ENCODE data around the gene PDGFRB. TPM values are rescaled to one million over a fixed set of nuclear protein-coding genes. Genes with fewer than 3 reads are reported as not detected.

Gene PDGFRB
- total RNA-seq, 1 donor from 2014 or later = 173 TPM

DNA sequence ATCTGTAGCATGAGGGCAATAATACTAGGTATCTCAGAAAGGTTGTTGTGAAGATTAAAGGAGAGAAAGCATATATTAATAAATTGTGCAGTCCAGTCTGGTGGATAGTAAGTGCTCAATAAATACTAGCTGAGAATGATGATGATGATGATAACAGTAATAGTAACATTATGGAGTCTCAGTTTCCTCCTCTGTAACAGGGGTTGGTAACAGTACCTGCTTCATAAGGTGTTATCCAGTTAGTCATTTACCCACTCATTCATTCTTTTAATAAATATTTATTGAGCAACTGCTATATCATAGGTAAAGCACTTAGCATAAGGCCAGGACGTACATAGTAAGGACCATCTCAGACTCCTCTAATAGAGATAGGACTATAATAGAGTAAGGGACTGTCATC is 41.8 kb upstream of the PDGFRB start:
- H3K9me3 ChIP-seq = no peaks in the 10 kb centered on the region
- H3K4me3 ChIP-seq = no peak overlapping the region
- no peak for DNase-seq (ENCODE audit: extremely low spot score in 2 of 2)

DNA sequence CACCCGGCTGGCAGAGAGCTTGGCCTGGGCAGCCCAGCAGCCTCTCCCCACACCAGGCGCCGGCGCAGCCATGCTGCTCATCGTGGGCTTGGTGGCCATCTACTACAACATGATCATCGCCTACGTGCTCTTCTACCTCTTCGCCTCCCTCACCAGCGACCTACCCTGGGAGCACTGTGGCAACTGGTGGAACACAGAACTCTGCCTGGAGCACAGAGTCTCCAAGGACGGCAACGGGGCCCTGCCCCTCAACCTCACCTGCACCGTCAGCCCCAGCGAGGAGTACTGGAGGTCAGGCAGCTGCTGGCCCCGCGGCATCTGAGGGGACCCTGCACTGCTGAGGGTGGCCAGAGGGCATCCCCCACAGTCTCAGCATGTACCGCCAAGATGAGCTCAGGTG is 41.3 kb upstream of the PDGFRB start:
- H3K4me1 ChIP-seq = no peaks in the 10 kb centered on the region
- intact Hi-C loops (cut with DNase I) = no loop called here
- no peaks in the 10 kb centered on the region for H3K9me3 ChIP-seq
- no peaks in the 10 kb centered on the region for H3K27me3 ChIP-seq
- no peak overlapping the region for H3K27ac ChIP-seq
- no peak for DNase-seq (ENCODE audit: extremely low spot score in 2 of 2)
- H3K4me3 ChIP-seq = no peak overlapping the region
- TF ChIP-seq POLR2A (IDR thresholded peaks at IDR 0.05) = no peak
- TF ChIP-seq, protein P1, sequence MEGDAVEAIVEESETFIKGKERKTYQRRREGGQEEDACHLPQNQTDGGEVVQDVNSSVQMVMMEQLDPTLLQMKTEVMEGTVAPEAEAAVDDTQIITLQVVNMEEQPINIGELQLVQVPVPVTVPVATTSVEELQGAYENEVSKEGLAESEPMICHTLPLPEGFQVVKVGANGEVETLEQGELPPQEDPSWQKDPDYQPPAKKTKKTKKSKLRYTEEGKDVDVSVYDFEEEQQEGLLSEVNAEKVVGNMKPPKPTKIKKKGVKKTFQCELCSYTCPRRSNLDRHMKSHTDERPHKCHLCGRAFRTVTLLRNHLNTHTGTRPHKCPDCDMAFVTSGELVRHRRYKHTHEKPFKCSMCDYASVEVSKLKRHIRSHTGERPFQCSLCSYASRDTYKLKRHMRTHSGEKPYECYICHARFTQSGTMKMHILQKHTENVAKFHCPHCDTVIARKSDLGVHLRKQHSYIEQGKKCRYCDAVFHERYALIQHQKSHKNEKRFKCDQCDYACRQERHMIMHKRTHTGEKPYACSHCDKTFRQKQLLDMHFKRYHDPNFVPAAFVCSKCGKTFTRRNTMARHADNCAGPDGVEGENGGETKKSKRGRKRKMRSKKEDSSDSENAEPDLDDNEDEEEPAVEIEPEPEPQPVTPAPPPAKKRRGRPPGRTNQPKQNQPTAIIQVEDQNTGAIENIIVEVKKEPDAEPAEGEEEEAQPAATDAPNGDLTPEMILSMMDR (IDR thresholded peaks at IDR 0.05) = no peak
- no peak for TF ChIP-seq POLR2AphosphoS5 (IDR thresholded peaks at IDR 0.05; ENCODE audit: insufficient read depth in 1 of 2, low read depth in 1 of 2)
- no peaks in the 10 kb centered on the region for H3K36me3 ChIP-seq

More for the DNA sequence above, 41.8 kb upstream of the PDGFRB start:
- Histone ChIP-seq H3K27me3 (no peaks in the 10 kb centered on the region), H3K27ac (no peak overlapping the region), H3K4me1 (no peaks in the 10 kb centered on the region), H3K36me3 (no peaks in the 10 kb centered on the region)
- intact Hi-C loops (cut with DNase I) = no loop called here
- TF ChIP-seq POLR2A (IDR thresholded peaks at IDR 0.05) (no peak), POLR2AphosphoS5 (IDR thresholded peaks at IDR 0.05; ENCODE audit: insufficient read depth in 1 of 2, low read depth in 1 of 2) (no peak)
- TF ChIP-seq, protein P1 (IDR thresholded peaks at IDR 0.05) = no peak

DNA sequence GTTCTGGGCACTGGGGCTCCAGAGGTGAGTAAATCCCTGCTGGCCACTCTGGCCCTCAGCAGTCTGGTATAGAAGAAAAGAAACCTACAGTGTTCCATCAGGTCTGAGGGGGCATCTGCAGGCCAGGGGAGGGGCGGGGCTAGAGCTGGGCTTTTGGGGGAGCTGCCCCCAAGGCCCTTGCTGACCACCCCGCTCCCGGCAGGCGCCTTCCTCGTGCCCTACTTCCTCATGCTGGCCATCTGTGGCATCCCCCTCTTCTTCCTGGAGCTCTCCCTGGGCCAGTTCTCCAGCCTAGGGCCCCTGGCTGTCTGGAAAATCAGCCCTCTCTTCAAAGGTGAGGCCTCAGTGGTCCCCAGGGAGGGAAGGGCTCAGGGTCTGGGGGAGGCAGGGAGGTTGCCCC is 40.9 kb upstream of the PDGFRB start:
- TF ChIP-seq POLR2A (IDR thresholded peaks at IDR 0.05) (no peak), POLR2AphosphoS5 (IDR thresholded peaks at IDR 0.05; ENCODE audit: insufficient read depth in 1 of 2, low read depth in 1 of 2) (no peak)
- TF ChIP-seq, protein P1 (IDR thresholded peaks at IDR 0.05) = no peak
- no peaks in the 10 kb centered on the region for H3K9me3 ChIP-seq
- H3K27ac ChIP-seq = no peak overlapping the region
- no peaks in the 10 kb centered on the region for H3K36me3 ChIP-seq
- no peak for DNase-seq (ENCODE audit: extremely low spot score in 2 of 2)
- H3K4me3 ChIP-seq = no peak overlapping the region
- intact Hi-C loops (cut with DNase I) = no loop called here
- H3K27me3 ChIP-seq = no peaks in the 10 kb centered on the region
- no peaks in the 10 kb centered on the region for H3K4me1 ChIP-seq

DNA sequence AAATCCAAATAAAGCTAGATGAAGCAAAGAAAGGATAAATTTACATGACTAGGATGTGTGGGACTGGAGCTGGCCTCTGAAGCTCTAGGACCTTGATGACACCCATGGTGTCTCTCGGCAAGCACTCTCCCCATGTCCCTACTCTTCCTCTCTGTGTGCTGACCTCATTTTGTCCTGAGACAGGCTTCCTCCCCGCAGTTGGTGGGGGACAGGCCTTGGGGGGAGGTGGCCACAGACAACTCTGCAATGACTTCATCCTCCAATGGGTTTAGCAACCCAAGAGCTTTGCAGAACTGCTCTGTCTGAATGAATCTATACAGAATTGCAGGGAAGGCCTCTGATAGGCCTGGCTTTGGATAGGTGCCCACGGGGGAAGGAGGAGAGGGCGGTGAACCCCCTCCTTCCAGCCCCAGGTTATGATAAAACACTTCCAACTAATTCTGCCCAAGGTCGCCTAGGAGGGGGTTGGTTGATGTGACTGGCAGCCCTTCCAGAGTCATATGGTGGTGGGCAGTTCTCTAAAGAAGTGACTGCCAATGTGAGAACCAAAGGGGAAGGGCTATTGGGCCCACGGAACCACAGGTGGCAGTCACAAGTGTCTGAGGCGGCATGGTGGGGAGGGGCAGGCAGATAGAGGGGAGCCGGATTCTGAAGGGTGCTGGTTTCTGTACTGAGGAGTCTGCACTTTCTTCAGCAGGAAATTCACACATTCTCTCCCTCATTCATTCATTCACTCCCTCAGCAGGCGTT is 40.3 kb upstream of the PDGFRB start:
- intact Hi-C loops (cut with DNase I) = no loop called here
- Histone ChIP-seq H3K4me3 (no peak overlapping the region), H3K27ac (no peak overlapping the region), H3K36me3 (no peaks in the 10 kb centered on the region), H3K27me3 (no peaks in the 10 kb centered on the region), H3K4me1 (no peaks in the 10 kb centered on the region), H3K9me3 (no peaks in the 10 kb centered on the region)
- TF ChIP-seq, protein P1 (IDR thresholded peaks at IDR 0.05) = no peak
- TF ChIP-seq POLR2AphosphoS5 (IDR thresholded peaks at IDR 0.05; ENCODE audit: insufficient read depth in 1 of 2, low read depth in 1 of 2) = no peak
- TF ChIP-seq POLR2A (IDR thresholded peaks at IDR 0.05) = no peak
- no peak for DNase-seq (ENCODE audit: extremely low spot score in 2 of 2)

DNA sequence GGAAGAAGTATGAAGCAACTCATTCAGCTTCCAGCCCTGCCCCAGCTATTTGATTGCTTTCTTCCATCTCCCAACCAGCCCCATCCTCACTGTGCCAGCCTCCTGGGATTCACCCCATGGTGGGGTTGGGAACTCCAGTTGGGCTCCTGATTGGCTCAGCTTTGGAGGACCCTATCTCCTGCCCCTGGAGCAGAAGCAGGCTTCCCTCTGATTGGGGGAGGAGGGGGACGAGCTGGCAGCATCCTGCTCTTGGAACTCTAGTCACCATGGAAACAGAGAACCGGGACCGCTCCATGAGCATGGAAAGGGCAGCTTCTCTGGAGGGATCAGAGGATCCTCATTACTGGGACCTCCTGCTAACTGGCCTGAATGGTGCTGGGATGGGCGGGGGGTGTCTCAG is 36.8 kb upstream of the PDGFRB start:
- Histone ChIP-seq H3K27ac (no peak overlapping the region), H3K4me1 (peaks cover 9% of the 10 kb centered on the region), H3K27me3 (no peaks in the 10 kb centered on the region), H3K9me3 (no peaks in the 10 kb centered on the region), H3K4me3 (no peak overlapping the region), H3K36me3 (no peaks in the 10 kb centered on the region)
- TF ChIP-seq POLR2AphosphoS5 (IDR thresholded peaks at IDR 0.05; ENCODE audit: insufficient read depth in 1 of 2, low read depth in 1 of 2) (no peak), POLR2A (IDR thresholded peaks at IDR 0.05) (no peak)
- TF ChIP-seq, protein P1 (IDR thresholded peaks at IDR 0.05) = no peak
- no peak for DNase-seq (ENCODE audit: extremely low spot score in 2 of 2)
- intact Hi-C loops (cut with DNase I) = no loop called here

All from vagina (tissue), 2 donors.